HG03342 (cell line): Measurements from ENCODE around the gene PACRG.
"Not testable (repeated sequence)": the region's sequence is repeated elsewhere in the genome, so short reads cannot be mapped to it uniquely, and the experiment has no call there.

Source experiments
- ATAC-seq: cut with Tn5 transposase; IDR thresholded peaks from one replicate; pipeline ENCODE4 v1.9.1; 2021; ENCODE audit warnings: mild to moderate bottlenecking, moderate library complexity; ENCODE audit not compliant: unreplicated experiment

PACRG gene

GRCh38 chr6:162727322-162728182, at the start of gene PACRG, which contains the start of gene PRKN:
Gene PACRG (plus strand): TSS chr6:162727974.
Gene PRKN (minus strand): TSS chr6:162727766.
- peak; percentile 98 for ATAC-seq

DNA sequence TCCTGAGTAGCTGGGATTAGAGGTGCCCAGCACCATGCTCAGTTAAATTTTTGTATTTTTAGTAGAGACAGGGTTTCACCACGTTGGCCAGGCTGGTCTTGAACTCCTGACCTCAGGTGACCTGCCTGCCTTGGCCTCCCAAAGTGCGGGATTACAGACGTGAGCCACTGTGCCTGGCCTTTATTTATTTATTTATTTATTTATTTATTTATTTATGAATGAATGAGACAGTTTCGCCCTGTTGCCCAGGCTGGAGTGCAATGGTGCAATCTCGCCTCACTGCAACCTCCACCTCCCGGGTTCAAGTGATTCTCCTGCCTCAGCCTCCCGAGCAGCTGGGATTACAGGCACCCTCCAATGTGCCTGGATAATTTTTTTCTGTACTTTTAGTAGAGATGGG, 48.9 kb upstream of the PACRG start:
- not testable (repeated sequence) for ATAC-seq

GRCh38 chr6:162679681-162680080, 48.1 kb upstream of the PACRG start:
- no peak for ATAC-seq

- no peak for ATAC-seq
These were observed 47.4 kb upstream of the PACRG start for GRCh38 chr6:162680367-162680766.

DNA sequence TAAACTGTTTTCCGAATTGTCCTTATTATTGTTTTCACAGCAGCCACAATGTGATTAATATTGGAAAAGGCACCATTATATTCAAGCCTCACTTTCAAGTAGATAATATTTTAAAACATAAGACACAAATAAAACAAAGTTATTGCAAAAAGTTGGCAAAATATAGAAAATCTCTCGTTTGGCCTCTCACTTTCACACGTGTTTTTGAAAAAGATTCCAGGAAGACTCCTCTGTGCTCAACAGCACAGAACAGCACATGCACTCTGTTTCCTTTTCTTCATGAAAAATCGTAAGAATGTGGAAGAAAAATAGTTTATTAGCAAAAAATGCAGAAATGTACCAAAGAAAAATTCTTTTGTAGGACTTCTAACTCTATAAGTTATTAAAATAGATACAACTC, 46.9 kb upstream of the PACRG start:
- ATAC-seq: no peak

GRCh38 chr6:162681447-162681846, 46.3 kb upstream of the PACRG start:
- ATAC-seq: no peak

DNA sequence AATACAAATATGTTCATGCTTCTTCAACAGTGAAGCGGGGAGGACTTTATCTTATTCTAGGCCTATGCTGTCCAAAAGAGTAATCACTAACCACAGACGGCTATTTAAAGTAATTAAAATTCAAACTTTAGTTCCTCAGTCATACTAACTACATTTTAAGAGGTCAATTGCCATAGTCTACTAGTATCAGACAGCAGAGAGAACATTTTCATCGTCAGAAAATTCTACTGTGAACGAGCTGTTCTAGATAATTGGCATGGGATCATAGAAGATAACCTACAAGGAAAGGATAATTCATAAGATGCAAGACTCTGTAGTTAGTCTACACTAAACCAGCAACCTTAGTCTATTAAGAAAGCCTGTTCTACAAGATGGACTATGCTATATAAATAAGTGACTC, 44.6 kb upstream of the PACRG start:
- no peak for ATAC-seq

DNA sequence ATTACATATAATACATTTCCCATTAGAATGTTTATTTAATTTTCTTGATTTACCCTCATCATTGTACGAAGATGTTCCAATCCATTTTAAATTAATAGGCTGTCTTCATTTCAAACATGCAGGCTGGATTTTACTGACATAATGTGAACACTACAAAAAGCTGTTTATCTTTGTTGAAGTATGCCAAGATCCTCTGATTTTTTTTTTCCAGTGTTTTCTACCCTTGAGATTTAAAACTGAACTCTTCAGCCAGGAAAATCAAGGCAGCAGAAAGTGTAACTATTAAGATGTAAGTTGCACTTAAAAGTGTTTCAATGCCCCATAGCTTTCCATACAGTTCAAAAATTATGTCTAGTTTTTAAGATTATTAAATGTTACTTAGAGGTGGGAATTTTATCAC, 43.7 kb upstream of the PACRG start:
- no peak for ATAC-seq

DNA sequence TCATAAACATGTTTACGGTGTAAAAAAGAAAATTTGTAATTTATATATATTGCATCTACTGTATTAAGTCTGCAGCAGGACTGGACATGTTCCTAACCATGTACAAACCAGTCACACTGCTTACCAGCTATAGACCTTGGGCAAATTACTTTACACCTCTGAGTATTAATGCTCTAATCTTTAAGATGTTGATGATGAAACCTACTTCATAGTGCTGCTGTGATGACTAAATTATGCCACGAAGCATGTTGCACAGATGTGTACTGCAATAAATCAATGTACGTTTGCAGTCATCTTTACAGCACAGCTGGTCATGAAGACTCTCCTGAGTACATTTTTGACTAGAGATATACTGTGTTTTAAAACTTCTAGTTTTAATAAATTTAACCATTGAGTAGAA, 42.8 kb upstream of the PACRG start:
- ATAC-seq: no peak

DNA sequence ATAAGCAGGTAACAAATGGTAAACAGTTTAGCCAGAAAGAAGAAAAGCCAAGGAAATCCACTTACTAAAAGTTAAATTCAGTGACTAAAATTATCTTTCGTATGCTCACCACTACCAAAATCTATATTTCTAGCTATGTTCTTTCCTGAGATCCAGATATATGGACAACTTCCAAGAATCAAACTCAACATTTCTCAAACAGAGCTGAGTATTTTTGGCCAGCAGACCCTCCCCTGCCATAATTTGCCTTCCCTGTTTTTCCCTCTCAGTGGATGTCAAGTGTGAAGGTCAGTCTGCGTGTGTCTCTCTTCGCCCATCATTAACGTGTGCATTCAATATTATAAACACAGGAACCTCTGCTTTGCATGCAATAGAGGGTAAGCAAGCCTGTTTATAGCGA, 42.2 kb upstream of the PACRG start:
- ATAC-seq: no peak

DNA sequence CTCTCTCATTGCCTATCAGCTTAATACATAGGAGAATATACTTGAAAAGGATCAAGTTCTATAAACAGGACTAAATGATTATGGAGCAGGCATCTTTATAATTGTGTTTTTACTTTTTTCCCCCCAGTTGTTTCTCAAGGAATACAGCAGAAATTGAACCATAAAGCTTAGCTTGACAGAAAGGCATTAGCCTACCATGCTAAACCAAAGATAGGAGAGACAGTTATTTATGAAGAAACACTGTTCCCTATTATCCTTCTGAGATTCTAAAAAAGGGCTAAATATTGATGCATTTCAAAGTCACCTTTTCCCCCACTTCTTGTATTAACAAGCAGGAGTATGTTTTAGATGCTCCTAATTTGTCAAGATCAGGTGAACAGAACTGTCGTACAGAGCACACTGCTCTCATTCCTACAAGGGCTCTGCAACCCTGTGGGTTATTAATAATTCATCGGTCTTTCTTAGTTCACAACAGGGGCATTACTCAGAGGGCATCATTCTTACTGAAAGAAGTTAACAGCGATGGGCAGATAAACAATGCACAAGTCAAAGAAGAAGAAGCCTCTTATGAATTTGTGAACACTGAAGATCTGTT, 38.9 kb upstream of the PACRG start:
- no peak for ATAC-seq

DNA sequence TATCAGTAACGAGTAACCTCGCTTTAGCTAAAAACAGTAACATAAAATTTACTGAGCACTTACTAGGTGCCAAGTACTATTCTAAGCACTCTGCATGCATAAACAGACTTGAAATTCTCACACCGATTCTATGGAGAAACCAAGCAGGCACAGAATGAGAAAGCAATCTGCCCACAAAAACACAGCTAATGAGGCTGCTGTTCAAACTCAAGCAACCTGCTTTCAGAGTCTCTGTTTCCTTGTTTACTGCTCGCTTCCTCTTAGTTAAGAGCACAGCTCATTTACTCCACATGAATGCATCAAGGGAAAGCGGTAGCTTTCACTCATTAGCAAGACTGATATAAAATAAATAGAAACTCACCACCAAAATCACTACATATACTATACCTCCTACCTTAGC, 37.6 kb upstream of the PACRG start:
- no peak for ATAC-seq

DNA sequence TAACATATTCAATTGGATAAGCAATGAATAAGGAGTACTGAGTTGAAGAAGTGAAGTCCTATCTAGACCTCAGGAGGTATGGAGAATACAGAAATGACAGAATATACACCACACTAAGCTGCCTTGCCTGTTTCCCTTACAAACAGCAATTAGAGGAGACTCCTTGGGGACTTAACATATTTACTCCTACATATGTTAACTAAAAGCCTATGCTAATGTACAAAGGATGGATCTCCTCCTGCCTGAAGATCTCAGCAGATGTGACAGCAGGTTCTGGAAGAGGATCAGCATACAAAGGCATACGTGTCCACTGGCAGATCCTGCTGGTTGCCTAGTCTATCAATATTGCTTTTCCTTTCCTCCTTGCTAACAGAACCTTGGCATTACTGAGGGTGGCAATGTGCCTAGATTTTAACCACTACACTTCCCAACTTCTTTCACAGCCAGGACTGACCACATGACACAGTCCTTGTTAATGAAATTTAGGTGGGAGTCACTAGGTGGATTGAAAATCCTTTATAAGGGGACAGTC, 29.8 kb upstream of the PACRG start:
- no peak for ATAC-seq

- ATAC-seq: no peak
These were observed 29.3 kb upstream of the PACRG start for GRCh38 chr6:162698440-162698839.

GRCh38 chr6:162699961-162700360, 27.8 kb upstream of the PACRG start:
- no peak for ATAC-seq

DNA sequence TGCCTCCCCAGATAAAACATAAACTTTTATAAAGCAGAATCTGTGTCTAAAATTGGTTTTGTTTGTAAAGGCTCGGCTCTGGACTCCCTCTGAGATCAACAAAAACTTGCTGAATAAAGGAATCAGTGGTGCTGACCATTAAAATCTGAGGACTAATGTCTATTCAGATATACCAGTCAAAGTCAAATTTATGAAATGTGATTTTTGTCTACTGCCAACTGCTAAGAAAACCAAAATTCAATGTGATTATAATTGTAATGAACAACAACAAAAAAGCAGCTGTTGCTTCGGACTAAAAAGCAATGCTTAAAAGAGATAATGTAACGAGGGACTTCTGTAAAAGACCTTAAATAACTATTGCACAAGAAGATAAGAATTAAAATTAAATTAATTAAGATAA, 26.8 kb upstream of the PACRG start:
- no peak for ATAC-seq

DNA sequence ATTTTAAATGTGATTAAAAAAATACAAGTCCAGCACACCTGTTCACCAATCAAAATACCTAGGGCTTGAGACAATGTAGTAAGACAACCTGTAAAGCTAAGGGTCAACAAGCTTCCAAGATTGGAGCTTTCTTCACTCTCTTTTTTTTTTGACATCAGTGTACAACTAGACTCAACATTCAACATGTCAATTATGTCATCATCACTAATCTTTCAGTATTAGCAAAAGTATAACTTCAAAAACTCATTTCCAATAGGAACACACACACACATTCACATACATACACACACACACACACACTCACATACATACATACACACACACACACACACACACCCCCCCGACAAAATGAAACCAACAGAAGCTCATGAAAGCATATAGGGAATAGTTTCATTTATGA, 26.2 kb upstream of the PACRG start:
- no peak for ATAC-seq

GRCh38 chr6:162702446-162702845, 25.3 kb upstream of the PACRG start:
- ATAC-seq: no peak

DNA sequence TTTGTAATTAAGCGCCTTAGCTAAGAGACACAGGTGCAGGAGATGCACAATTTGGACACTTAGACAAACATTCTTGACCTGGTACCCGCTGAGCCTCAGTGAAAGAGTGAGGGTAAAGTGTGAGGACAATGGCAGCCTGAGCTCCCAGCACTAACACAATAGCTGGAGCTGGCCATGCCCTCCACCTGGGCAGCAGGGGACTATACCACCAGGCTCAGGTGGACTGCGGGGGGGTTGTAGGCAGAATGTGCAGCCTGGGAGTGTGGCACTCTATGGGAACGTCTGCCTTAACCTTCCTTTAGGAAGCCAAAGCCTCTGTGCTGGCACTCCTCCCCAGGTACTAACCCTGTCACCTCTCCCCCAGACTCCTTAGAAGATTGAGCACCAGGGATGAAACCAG, 23.8 kb upstream of the PACRG start:
- ATAC-seq: no peak

- ATAC-seq: no peak
These were observed 22.0 kb upstream of the PACRG start for GRCh38 chr6:162705736-162706135.

DNA sequence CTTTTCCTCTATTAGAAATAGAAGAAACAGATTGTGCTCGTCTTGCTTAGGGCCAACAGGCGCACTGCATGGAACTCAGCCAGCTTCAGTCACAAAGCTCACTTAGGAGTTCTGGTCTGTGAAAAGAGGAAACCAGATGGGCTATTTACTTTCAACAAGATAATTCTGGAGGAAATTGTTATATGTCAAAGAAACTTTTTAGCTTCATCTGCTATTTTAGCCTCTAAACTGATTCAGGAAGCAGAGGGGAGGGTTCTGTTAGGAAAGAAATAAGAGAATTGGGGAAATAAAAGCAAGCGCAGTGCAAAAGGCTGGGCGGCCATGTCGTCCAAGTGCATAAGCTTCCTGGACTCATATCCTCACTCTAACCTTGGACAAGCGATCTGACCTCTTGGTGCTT, 21.5 kb upstream of the PACRG start:
- no peak for ATAC-seq

GRCh38 chr6:162708971-162709370, 18.8 kb upstream of the PACRG start:
- no peak for ATAC-seq
